Activated CD8-positive, alpha-beta memory T cell treated with anti-CD3 and anti-CD28 coated beads for 4 hours (primary cell): ENCODE data around the gene PTPN14.

Source experiments
- DNase-seq, 2 donors: peaks; one replicate each; pipeline ENCODE4 v3.0.0-alpha.2; 2020; ENCODE audit warnings: low read depth in 2 of 2

The PTPN14 gene

DNA sequence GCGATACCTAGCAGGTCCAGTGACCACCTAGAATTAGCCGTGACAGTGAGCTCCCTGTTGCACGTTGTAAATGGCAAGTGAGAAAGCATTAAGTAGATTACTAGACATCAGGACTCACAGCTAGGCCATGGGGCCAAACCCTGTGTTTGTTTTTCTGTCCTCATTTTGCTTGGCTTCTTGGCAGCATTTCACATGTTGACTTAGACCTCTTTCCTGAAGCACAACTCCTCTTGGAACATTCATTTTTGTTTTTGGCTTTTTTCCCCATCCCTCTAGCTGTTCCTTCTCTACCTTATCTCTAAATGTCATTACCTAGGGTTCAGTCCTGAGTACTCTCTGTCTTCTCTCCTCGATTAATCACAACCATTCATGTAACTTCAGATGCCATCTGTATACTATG, 16.9 kb upstream of the PTPN14 start:
- no peak for DNase-seq

DNA sequence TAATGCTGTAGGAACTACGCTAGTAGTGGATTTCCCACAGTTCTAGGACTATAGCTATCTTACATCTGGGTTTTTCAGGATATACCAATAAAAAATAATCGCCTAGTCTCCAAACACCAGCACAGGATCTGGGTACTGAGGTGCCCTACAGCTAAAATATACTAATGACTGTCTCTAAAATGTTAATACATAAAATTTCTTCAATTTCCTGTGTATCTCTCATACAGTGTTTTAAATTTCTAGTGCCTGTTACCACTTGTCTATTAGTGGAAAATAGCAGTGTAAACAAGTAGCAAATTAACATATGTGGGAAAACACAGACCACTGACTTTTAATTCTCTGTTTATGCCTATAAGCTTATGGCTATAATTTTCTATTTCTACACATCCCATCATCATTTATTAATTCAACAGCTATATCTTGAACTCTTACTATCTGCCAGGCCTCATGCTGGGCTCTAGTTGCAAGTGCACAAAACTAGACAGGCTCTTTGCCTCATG, 16.1 kb upstream of the PTPN14 start:
- DNase-seq = no peak

DNA sequence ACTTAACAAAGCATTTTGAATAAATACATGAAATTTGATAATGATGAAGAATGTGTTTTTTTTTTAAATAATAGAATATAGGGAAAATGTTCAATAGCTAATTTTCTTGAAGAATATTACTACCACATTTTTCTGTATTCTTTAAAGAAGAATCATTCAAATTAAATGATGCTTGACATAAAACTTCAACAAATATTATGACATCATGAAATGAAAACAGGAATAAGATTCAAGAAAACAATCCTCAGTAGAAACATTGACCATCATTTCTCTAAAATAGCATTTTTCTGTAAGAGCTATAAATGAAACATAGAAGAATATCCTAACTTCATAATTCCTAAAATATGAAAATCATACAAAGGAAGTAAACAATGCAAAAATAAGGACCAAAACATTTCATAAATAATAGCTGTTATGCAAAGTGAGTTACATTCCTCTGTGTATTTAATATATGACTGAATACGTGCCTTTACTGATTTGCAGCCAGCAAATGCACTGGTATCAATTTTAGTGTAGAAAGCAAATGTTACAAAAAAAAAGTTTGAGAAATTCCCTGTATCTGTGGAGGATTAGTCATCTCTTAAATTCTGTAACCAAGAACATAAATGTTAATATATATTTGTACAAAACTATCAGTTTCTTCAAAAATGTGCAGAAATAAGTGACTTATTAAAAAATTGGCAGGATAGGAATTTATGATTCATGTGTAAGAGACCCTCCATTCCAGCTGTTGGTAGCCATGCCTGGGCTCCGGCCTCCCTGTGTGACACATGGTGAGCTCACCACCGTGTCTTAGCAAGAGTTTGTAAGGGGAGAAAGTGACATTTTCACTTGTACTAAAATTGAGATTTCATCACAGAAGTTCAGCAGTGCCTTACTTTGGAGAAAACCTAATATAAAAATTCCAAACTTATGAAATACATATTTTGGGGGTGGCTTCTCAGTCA, 15.0 kb upstream of the PTPN14 start:
- DNase-seq = no peak

DNA sequence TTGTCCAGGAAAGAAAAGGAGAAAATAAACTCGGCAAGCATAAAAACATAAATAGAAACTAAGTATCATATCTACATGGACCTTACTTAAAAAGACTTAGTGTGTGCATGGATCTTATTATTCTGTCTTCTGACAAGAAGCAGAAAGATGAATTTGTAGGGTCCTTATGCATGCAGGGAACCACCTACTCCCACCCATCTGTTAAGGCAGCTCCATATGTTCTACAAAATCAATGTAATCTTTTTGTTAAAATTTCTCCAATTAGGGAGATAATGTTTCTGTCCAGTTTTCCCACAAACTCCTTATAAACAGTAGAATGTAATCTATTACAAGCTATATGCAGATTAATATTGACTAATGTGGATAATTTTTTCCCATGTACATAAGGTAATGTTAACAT, 13.9 kb upstream of the PTPN14 start:
- no peak for DNase-seq

DNA sequence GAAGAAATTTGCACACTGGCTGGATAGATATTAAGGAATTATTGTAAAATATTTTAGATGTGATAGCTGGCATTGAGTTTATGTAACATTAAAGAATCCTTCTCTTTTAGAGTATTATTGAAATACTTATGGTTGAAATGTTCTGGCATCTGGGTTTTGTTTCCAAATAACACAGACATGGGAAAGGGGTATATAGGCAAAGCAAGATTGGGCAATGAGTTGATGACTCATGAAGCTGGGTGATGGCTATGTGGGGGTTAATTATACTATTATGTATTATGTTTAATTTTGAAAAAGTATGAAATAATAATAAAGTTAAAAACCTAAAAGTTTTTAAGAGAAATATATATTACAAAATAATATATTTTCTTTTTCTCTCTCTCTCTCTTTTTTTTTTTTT, 12.5 kb upstream of the PTPN14 start:
- no peak for DNase-seq

DNA sequence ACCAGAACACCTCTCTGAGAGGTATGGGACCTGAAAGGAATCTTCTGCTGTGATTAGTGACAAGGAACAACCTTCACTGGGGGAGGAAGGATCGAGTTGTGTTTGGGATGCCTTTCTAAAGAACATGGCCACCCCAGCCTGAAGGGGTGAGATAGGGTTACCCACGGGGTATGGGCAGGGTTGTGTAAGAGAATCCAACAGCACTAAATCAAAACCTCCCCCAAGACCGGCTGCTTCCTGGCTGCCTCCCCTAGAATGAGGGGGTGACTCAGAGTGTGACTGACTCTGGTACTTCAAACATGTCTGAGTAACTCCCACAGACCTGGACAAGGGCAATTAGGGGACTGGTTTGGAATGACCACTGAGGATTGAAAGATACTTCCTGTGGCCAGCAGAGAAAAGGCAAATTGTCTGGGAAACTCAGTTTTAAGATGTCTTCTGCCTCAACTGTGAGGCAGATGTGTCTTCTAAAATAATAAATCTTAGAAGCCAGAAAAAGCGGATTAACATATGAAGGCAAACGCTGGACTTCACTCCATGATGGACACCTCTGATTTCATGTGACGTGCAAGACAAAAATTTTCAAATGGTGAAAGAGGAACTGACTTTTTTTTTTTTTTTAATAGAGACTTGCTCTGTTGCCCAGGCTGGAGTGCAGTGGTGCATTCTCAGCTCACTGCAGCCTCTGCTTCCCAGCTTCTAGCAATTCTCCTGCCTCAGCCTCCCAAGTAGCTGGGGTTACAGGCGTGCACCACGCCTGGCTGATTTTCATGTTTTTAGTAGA, 6.7 kb upstream of the PTPN14 start:
- DNase-seq = no peak

DNA sequence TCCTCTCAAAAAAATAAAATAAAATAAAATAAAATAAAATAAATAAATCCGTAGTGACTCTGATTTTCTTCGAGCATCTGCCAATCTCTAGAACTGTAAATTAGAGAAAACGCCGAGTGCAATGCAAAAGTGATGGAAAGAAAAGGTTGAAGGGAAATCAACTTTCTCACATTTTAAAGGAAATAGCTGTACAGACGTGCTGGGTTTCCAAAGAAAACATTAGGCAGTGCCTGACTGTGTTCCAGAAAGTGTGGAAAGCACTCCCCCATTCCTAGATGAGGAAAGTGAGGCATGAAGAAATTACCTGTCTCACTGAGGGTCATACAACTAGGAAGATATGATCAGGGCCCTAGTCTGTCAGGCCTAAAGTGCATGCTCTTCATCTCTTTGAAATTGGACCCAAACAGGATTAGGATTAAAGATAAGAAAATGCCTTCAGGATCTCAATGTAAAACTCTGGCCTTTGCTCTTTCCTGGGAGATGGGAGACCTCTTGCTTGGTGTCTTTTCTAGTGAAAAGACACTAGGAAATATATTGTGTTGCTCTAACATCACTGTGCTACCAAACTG, 1.8 kb upstream of the PTPN14 start:
- DNase-seq = no peak

DNA sequence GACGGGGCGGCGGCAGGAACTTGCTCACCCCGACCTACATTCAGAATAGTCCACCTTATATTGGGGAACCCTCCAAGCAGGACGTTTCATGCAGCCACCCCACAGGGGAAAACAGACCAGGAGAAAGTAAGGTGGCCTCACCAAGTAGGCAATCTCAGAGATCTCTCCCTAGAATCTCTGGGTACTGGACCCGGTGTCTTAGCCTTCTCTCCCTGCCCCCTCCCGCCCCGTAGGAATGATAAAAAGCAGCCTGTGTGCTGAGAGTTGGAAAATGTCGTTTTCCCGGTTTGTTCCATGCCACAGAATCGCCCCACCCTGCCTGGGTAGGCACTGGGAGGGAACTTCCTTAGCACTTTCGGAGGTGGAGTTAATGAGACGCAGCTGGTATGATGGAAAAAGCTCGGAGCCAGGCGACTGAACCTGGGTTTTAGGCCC, 789 bp upstream of the PTPN14 start:
- no peak for DNase-seq

DNA sequence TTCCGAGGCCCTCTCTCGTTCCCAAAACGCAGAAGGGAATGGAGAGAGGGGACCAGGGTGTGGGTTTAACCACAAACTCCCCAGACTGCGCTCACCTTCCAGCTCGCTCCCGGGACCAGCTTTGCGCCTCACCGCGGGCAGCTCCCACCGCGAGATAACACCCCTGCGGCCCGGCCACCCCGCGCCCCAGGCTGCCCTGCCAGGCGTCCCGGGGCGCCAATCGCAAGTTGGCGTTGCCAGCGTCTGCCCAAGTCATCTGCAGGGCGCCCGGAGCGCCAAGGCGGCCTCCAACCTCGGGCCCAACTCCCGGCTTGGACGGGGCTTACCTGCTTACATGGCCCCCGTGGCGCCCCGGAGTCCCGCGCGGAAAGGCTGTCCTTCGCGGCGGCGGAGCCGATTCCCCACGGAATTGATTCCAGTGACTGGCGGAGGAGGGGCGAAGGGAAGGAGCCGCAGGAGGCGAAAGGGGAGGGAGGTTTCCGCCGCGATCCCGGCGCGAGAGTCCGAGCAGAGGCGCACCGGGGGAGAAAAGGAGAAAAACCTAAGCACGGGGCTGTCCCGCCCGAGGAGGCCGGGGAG, 456 bp downstream of the PTPN14 start:
- no peak for DNase-seq

DNA sequence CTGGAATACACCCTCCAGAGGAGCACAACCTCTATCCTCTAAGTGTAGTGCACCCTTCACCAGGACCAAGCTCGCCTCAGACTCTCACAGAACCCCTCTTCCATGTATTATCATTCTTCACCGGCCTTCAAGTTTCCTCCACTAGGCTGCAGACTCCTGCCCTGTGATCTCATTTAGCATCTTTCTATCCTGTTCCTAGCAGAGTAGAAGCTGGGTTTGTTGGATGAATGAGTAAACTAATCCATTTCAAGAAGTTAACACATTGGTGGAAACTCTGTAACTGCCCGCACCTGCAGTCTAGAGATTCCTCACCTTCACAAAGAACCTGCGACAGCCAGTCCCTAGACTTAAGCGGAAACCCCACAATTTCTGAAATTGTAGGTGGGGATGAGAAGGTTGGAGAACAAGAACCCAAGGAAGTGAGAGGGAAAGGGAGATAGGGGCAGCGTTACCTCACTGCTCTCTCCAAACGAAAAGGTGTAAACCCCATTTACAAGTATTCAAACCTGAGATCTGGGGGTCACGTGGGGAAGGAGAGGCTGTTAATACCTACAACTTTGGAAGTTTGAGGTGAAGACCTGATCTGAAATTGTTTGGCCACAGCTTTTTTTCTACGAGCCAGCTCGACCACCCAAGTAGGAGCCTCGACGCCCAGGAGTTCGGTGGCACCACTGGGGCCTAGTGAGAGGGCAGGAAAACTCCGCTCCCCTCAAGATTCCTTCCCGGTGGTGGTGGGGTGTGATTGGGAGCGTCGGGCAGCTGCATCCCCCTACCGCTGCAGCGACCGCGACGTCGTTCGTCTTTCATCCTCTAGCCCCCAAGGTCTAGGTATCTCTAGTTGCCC, 1.2 kb downstream of the PTPN14 start:
- no peak for DNase-seq

DNA sequence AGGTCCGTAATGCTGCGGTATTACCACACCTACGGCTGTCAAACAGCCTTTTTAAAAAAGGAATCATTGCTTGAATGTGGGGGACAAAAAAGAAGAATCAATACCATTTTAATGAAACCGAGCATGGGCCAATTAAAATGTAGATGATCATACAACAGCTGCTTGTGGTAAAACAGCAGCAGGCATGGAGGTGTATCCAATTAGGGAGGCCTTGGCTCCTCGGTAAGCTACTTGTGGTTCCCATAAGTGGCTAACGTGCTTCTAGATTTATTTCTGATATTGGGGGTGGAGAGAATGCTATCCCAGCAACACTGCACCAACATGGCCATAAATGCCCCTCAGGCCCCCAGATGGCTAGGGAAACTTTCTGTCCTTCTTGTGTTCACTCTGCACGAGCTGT, 1.8 kb downstream of the PTPN14 start:
- no peak for DNase-seq

DNA sequence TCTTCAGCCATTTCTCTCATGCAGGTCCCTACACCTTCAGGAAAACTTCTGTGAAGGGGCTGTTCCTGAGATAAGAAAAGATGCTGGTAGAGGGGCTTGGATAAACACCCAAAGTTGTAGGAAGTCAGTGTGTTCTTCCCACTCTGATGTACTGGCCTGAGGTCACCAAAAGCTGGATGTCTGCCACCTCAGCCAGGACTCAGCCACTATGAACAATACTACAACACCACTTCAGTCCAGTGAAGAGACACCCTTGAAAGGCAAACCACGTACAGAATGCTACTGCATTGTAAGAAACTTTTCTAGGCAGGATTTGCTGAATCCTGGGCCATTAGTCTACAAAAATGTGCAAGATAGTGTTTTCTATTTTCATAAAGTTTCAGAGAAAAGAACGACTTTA, 2.4 kb downstream of the PTPN14 start:
- DNase-seq = no peak

DNA sequence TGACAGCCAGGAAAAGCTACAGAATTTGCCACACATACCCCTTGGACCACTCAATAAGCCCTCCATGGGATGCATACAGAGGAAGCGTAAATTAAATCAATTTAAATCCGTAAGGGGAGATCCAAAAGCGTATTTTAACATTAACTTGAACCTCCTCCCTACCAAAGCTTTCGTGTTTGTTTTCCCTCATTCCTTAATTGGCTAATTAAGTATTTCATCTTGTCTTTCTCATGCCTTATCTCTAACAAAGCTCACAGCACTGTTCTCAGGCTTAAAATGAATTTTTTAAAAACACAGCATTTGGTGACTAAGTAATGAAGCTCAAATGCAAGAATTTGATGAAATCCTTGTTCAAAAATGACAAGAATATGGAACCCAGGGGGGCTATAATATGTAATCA, 3.1 kb downstream of the PTPN14 start:
- DNase-seq = no peak

DNA sequence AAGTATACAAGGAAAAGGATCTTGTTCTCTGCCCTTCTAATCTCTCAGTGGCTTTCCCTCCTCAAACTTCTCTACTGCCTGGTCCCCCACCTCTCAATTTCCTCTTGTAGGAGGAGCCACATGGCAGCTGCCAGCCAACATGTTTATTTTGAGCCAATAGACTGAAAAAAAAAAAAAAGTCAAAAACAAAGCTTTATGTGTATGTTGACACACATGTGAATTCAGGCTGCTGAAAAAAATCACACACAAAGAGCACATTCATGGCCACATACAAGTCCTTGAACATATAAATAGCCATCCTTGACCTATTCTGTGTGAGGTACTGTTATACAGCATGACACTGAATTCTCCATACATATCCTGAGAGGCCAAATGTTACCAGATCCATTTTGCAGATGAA, 3.7 kb downstream of the PTPN14 start:
- DNase-seq = no peak

DNA sequence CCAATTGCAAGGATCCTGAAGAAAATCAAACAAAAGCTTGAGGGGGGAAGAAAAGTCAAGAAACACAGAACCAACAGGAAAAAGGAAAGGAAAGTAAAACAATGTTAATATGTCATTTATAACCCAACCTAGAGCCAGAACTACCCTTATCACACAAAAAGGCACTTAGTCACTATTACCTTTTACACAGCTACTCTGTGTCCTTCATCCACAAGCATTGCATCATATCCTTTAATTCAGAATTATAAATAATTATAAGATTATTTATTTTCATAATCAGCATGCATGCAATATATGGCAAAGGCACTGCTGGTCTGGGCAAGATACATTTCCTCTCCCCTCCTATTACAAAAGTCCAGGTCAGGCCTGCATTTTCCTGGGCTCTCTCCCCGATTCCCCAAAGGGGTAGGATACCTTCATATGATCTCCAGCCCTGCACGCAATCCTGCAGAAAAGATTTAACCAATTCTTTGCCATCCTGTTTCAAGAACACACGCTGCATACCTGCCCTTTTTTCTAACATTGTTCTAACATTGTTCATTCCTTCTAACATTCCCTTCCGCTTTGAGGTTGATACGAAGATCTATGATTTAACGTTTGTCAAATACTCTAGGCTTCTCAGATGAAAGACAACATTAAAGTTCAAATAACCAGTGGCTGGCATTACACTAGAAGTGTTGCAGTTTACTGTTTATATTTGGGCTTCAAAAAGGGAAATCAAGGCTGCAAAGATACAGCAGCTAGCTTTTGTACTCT, 4.3 kb downstream of the PTPN14 start:
- DNase-seq = no peak

DNA sequence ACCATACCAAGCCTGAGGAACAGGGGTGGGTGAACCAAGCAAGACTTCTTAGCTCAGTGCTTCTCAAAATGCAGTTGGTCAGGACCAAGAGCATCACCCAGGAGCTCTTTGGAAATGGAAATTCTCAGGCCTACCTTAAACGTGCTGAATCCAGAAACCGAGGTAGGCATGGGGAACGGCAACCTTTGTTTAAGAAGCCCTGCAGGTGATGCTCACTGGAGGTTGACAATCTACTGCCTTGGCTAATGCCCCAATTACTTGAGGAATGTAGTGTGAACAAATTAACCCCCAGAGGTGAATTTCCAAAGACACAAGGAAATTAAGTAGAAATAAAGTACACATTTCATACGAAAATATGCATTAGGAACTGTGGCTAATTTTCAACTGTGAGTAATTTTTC, 5.3 kb downstream of the PTPN14 start:
- no peak for DNase-seq

DNA sequence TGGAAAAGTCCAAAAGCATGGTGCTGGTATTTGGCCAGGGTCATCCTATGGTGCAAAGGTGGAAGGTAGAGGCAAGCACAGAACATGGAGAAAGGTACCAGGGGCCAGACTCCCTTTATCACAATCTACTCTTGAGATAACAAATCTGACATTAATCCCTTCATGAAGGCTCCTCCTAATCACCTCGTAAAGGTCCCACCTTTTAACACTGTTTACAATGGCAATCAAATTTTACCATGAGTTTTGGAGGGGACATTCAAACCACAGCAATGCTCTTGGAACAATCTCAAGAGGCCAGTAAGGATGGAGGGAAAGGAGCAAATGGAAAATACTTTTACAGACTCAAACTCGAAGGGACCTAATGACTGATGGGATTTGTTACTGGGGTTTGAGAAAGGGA, 6.1 kb downstream of the PTPN14 start:
- no peak for DNase-seq

DNA sequence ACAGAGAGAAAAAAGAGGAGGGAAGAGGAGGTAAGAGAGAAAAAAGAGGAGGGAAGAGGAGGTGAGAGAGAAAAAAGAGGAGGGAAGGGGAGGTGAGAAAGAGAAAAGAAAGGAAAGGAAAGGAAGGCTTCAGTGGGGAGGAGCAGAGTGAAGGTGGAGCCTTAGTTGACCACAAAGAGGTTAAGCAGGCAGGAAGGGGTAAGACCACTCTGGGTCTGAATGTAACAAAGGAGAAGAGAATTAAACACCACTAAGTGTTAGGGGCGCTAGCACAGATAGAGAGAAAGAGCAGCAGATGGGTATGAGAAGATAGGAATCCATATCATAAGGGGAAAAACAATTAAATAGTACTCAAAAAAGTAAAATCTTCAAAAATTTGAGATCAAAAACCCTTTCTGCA, 6.6 kb downstream of the PTPN14 start:
- DNase-seq = no peak

DNA sequence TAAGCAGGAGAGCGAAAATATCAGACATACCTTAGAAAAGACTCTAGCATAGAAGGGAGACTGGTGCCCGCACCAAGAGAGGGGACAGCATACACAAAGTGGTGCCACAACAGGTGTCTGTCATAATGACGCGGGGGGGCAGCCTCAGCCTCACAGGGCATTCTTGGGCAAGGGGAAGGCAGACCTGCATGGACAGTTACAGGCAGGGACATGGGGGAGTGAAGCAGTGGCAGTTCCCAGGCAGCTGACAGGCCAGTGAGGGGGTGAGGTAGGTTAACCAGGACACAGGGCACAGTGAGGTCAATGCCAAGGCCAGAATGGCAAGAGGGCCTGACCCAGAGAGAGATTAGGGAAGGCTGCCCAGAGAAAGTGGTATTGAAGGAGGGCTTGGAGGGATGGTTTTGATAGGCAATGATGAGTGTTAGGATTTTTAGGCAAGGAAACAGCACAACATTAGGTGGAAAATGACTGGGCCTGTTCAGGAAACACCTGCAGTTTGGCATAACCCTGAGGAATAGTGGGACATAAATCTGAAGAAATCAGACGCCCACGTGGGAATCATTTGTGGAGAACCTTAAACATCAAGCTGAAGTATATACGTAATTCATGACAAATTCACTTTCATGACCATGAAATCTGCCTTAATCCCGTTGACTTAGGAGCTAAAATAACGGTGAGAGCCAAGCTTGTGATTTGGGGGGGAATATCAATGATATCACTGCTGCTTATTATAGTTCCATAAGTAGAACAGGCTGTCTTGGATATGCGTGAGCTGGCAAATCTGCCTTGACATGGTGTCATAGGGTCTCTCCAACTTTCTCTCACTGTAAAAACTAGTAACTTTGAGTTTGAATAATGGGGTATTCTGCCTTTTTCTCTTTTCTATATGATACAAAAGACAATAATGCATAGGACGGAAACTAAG, 8.9 kb downstream of the PTPN14 start:
- no peak for DNase-seq
